ENCODE results near the gene FGR. TPM values are rescaled to one million over a fixed set of nuclear protein-coding genes. Genes with fewer than 3 reads are reported as not detected.
A peak's percentile ranks its signal among the peaks of the same experiment; 100 is the strongest.

Gene FGR
- total and polyA plus RNA-seq, 12 donors: 1.5 to 51.9 (median 9.6) TPM

DNA sequence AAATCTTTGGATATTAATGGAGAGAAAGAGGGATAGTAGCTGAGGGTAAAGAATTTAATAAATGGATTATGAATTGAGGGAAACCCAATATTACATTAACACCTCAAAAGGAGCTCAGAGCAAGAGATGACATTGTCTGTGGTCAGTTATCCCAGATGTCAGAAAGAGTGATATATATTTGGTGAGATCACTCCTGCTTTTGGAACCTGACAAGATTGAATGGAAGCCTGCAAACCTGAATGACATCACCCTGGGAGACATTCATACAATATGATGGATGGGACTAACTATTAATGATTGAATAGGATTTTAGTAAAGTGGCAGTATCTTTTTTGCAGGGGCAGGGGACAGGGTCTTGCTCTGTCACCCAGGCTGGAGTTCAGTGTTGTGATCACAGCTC is 43.8 kb upstream of the FGR start:
- Histone ChIP-seq H3K4me3 (no peak overlapping the region), H3K9me3 (replicated peaks in 1 of 3) (no peaks in the 10 kb centered on the region), H3K4me1 (replicated peaks in 1 of 2) (no peaks in the 10 kb centered on the region), H3K27me3 (no peaks in the 10 kb centered on the region), H3K27ac (no peak overlapping the region), H3K36me3 (replicated peaks in 1 of 2) (no peaks in the 10 kb centered on the region)
- intact Hi-C loops (cut with DNase I): loop anchor here in 1 of 2 donors (10.0 kb wide), 1 partner anchor 146 kb away; no protein-coding TSS in a partner anchor
- DNase-seq: no peak
- TF ChIP-seq, protein P1, sequence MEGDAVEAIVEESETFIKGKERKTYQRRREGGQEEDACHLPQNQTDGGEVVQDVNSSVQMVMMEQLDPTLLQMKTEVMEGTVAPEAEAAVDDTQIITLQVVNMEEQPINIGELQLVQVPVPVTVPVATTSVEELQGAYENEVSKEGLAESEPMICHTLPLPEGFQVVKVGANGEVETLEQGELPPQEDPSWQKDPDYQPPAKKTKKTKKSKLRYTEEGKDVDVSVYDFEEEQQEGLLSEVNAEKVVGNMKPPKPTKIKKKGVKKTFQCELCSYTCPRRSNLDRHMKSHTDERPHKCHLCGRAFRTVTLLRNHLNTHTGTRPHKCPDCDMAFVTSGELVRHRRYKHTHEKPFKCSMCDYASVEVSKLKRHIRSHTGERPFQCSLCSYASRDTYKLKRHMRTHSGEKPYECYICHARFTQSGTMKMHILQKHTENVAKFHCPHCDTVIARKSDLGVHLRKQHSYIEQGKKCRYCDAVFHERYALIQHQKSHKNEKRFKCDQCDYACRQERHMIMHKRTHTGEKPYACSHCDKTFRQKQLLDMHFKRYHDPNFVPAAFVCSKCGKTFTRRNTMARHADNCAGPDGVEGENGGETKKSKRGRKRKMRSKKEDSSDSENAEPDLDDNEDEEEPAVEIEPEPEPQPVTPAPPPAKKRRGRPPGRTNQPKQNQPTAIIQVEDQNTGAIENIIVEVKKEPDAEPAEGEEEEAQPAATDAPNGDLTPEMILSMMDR (IDR thresholded peaks at IDR 0.05): no peak
- TF ChIP-seq POLR2A (IDR thresholded peaks at IDR 0.05): no peak

DNA sequence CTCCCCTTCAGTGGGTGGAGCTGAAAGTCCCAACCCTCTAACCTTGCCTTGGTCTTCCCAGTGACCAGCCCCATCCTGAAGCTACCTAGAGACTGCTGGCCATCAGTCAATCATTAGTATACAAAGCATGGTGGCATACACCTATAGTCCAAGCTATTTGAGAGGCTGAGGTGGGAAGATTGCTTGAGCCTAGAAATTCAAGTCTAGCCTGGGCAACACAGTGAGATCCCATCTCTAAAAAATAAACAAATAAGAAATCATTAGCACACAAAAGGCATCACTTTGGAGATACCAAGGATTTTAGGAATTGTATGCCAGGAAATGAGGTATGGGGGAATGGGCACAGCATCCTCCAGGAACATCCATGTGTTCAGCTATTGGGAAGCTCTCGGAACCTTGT is 41.4 kb upstream of the FGR start:
- WGBS, 4 donors: 93 to 98% (median 95%) methylated on average over 1 of the region's 1 CpG
- peaks cover 6 to 11% of the 10 kb centered on the region in 2 donors for H3K4me1 ChIP-seq (replicated peaks in 1 of 2)
- H3K9me3 ChIP-seq (replicated peaks in 1 of 3): no peaks in the 10 kb centered on the region
- no peaks in the 10 kb centered on the region for H3K27me3 ChIP-seq
- no peak overlapping the region for H3K27ac ChIP-seq
- H3K36me3 ChIP-seq (replicated peaks in 1 of 2): no peaks in the 10 kb centered on the region
- TF ChIP-seq POLR2A (IDR thresholded peaks at IDR 0.05): no peak
- TF ChIP-seq, protein P1 (IDR thresholded peaks at IDR 0.05): no peak
- H3K4me3 ChIP-seq: no peak overlapping the region
- DNase-seq: no peak
- intact Hi-C loops (cut with DNase I): loop anchor here in 1 of 2 donors (10.0 kb wide), 1 partner anchor 148 kb away; no protein-coding TSS in a partner anchor

DNA sequence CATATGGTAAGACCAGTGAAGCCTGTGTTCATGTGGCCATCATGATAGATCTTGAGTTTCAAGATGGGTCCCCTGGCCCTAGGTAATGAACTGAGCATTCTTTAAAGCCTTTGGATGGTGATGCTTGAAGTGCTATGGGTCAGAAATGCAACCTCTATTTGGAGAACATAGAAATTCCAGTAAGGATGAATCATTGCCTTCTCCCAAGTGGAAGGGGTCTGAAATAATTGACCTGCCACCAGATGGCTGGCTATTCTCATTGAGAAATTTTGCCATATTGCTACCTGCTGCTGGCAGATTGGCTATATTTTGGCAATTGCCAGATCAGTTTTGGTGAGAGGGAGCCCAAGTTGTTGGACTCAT is 37.7 kb upstream of the FGR start:
- intact Hi-C loops (cut with DNase I): loop anchor here (5.0 to 10.0 kb wide), 2 partner anchors 50 to 152 kb away; no protein-coding TSS in a partner anchor

DNA sequence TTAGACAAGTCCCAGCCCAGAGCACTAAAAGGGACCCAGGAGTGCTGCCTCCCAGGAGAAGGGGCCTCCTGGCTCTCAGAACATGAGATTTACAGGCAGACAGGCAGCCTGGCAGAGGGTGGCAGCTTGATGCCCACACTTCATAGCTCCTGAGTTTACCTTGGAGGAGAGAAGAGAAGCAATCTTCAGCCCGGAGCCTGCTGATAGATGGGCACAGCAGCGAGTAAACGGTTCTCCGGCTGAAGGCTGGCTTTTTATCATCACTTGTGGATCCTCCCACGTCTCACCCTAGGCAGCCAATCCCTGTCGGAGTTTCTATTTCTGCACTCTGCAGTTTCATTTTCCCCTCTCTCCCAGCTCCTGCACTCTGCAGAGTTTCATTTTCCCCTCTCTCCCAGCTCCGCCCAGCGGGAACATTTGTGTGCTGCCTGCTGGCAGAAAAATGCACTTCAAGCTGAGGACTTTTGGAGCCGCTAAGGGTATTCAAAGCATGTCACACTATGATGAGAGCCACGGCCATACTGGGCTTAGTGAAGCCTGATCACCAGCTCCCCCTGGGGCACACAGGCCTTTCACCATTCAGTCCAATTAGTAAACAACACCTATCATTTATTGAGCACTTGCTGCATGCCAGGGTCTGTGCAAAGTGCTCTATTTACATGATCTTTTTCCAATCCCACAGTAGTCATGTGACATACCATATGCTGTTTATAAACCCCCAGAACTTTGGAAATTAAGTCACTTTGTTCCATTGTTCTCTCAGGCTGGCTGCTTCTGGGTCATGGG is 37.2 kb upstream of the FGR start, which contains the start of gene IFI6:
Gene IFI6, minus strand, starts transcription at position 229 of the 786 bp plus-strand sequence. CDS start 2,878 bp downstream, outside the sequence.
- H3K27me3 ChIP-seq: no peaks in the 10 kb centered on the region
- H3K4me3 ChIP-seq: peak within 1 kb of the TSS in 3 of 4 donors; percentile 19 to 62 (median 61)
- H3K27ac ChIP-seq: peak within 1 kb of the TSS; percentile 39 to 86 (median 75)
- H3K4me1 ChIP-seq (replicated peaks in 1 of 2): peaks cover 9 to 33% of the 10 kb centered on the region in 2 donors
- 0 to 1% (median 0%) methylated on average over 10 of the region's 10 CpGs for WGBS, 4 donors
- intact Hi-C loops (cut with DNase I): loop anchor here (5.0 to 10.0 kb wide), 2 partner anchors 50 to 153 kb away; no protein-coding TSS in a partner anchor
- no peaks in the 10 kb centered on the region for H3K36me3 ChIP-seq (replicated peaks in 1 of 2)
- no peaks in the 10 kb centered on the region for H3K9me3 ChIP-seq (replicated peaks in 1 of 3)
- peak; percentile 85 to 96 (median 92) for DNase-seq
- peak; percentile 51 to 67 for TF ChIP-seq POLR2A (IDR thresholded peaks at IDR 0.05)
- TF ChIP-seq, protein P1 (IDR thresholded peaks at IDR 0.05): peak; percentile 10 to 78 (median 60)

More for the DNA sequence above, 37.7 kb upstream of the FGR start:
- H3K9me3 ChIP-seq (replicated peaks in 1 of 3): no peaks in the 10 kb centered on the region
- no peaks in the 10 kb centered on the region for H3K36me3 ChIP-seq (replicated peaks in 1 of 2)
- H3K4me3 ChIP-seq: no peak overlapping the region
- H3K4me1 ChIP-seq (replicated peaks in 1 of 2): peaks cover 9 to 33% of the 10 kb centered on the region in 2 donors
- DNase-seq: no peak
- H3K27ac ChIP-seq: peak overlapping the region in 4 of 5 donors; percentile 65 to 86 (median 75)
- H3K27me3 ChIP-seq: no peaks in the 10 kb centered on the region
- no peak for TF ChIP-seq POLR2A (IDR thresholded peaks at IDR 0.05)
- TF ChIP-seq, protein P1 (IDR thresholded peaks at IDR 0.05): no peak

Measured in adrenal gland (tissue), 12 donors.